AG04449 (cell line): ENCODE results near the gene FN3K.

Experiments used
- CTCF ChIA-PET: fragments of 350-600 bp; formaldehyde crosslinking; extraction: SDS; loops from one replicate; lab custom pipeline; 2021; ENCODE audit warnings: antibody characterized with exemption; lab: Yijun Ruan, JAX
- POLR2A ChIA-PET: fragments of 400-600, 350-600 bp; formaldehyde crosslinking; extraction: SDS; loops from one replicate; lab custom pipeline; 2020; ENCODE audit warnings: antibody characterized with exemption, inconsistent platforms; lab: Yijun Ruan, JAX
- DNase-seq: peaks from one replicate; pipeline ENCODE4 v3.0.0-alpha.2; 2010; ENCODE audit warnings: low read depth, low spot score
- H3K4me3 ChIP-seq: 2 replicates; pipeline ENCODE4 v1.5.1; 2011; ENCODE audit warnings: low read depth, mild to moderate bottlenecking, control low read depth, low read length
- TF ChIP-seq, protein P1 (sequence below): IDR thresholded peaks from one replicate; pipeline ENCODE4 v1.5.1; 2011; ENCODE audit warnings: mild to moderate bottlenecking, moderate library complexity, low read length, control low read depth, inconsistent platforms; ENCODE audit not compliant: insufficient read depth; ENCODE audit errors: missing control alignments

FN3K gene

DNA sequence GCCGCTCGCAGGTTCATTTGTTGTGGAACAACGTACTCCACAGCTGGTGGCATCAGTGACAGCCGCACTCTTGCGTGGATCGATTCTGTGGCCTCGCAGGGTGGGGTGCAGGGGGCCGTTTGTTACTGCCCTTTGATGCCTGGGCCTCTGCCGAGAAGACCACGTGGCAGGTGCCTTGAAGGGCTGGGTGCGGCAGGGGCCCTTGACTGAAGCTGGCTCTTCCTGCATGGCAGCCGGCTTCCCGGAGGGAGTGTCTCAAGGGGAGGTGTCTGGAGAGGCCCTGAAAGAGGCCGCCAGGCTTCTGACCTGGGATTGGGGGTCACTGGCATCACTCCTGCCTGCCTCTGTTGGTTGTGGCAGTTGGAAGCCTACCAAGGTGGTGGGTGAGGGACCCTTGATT, 60.2 kb downstream of the FN3K start:
- POLR2A ChIA-PET, result no interaction called here
- TF ChIP-seq, protein P1, sequence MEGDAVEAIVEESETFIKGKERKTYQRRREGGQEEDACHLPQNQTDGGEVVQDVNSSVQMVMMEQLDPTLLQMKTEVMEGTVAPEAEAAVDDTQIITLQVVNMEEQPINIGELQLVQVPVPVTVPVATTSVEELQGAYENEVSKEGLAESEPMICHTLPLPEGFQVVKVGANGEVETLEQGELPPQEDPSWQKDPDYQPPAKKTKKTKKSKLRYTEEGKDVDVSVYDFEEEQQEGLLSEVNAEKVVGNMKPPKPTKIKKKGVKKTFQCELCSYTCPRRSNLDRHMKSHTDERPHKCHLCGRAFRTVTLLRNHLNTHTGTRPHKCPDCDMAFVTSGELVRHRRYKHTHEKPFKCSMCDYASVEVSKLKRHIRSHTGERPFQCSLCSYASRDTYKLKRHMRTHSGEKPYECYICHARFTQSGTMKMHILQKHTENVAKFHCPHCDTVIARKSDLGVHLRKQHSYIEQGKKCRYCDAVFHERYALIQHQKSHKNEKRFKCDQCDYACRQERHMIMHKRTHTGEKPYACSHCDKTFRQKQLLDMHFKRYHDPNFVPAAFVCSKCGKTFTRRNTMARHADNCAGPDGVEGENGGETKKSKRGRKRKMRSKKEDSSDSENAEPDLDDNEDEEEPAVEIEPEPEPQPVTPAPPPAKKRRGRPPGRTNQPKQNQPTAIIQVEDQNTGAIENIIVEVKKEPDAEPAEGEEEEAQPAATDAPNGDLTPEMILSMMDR, result no peak
- no peak overlapping the region for H3K4me3 ChIP-seq
- DNase-seq, result no peak
- CTCF ChIA-PET, result no interaction called here

DNA sequence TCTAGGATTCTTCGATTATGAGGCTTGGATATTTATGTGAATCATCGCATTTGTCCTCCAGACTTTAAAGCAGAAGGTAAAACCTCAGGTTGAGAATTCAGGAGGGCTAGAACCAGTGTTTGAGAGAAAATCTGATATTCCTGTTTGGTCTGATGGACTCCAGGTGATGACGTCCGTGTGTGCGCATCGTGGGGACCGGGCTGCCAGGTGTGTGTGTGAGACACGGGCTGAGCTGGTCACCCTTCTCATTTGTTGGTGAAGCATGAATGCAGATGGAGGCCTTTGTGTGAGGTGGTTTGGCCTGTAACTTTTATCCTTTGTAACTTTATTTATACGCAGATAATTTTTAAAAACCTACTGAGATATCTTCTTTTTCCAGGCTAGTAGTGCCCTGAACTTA, 61.6 kb downstream of the FN3K start:
- H3K4me3 ChIP-seq, result no peak overlapping the region
- ChIA-PET POLR2A (no interaction called here), CTCF (no interaction called here)
- TF ChIP-seq, protein P1, result no peak
- DNase-seq, result no peak

DNA sequence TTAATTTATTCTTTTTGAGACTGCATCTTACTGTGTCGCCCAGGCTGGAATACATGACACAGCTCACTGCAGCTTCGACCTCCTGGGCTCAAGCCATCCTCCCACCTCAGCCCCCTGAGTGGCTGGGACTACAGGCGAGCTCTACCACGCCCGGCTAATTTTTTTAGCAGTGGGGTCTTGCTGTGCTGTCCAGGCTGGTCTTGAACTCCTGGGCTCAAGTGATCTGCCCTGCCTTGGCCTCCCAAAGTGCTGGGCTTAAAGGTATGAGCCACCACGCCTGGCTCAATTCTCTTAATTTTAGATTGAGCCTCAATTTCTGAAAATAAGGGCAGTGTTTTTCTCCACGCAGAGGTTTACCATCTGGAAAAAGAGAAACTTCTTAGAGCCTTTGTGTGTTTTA, 63.3 kb downstream of the FN3K start:
- ChIA-PET CTCF (interaction anchor here (1.0 kb wide), 1 partner anchor 17 kb away, joined by 3 read pairs; no protein-coding TSS in a partner anchor), POLR2A (no interaction called here)

DNA sequence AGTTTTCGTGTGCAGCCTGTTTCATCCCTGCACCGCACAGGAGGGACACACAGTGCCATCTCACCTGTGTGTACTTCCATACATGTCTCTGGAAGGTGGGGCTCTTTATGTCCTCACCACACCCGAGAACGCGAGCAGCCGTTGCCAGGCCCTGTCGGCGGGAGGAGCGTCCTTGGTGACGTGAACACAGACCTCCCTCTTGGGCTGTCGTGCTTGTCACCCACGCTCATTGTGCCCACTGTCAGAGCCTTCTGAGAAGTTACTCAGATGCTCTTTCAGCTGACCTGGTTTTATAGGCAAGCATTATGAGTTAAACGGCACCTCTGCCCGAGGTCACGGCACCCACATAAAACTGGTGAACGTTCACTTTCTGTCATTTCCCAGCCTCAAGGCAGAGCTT, 64.2 kb downstream of the FN3K start:
- no peak overlapping the region for H3K4me3 ChIP-seq
- TF ChIP-seq, protein P1, result no peak
- POLR2A ChIA-PET, result no interaction called here
- no peak for DNase-seq
- CTCF ChIA-PET, result interaction anchor here (1.0 kb wide), 1 partner anchor 18 kb away, joined by 3 read pairs; no protein-coding TSS in a partner anchor

More for the DNA sequence above, 63.3 kb downstream of the FN3K start:
- no peak for DNase-seq
- TF ChIP-seq, protein P1, result no peak
- H3K4me3 ChIP-seq, result no peak overlapping the region
